ENCODE results near the gene C16orf87. TPM values are rescaled to one million over a fixed set of nuclear protein-coding genes. Genes with fewer than 3 reads are reported as not detected.

C16orf87 gene
- total and polyA plus RNA-seq, 9 of the 15 experiments (the other 6 are each of a cell fraction or from before 2014, with no cell fraction given), result 7.8 to 16.7 (median 10.5) TPM

GRCh38 chr16:46793841-46794240 lies 37.1 kb downstream of the C16orf87 start:
- POLR2A ChIA-PET, result no interaction called here

More at GRCh38 chr16:46793841-46794240, 37.1 kb downstream of the C16orf87 start:
- no peak for ATAC-seq
- in situ Hi-C loops (cut with MboI) (no loop called here), intact Hi-C loops (cut with micrococcal nuclease) (no loop called here)
- Histone ChIP-seq H3K4me1 (replicated peaks in 1 of 2; ENCODE audit: control insufficient read depth in 2 of 2, insufficient read depth in 2 of 2, low read length in 2 of 2) (peaks cover 5 to 6% of the 10 kb centered on the region in 2 experiments; a peak in 4 of 5 replicates), H3K9me3 (replicated peaks; ENCODE audit: control insufficient read depth, insufficient read depth, low read depth, low read length) (no peaks in the 10 kb centered on the region), H2AFZ (ENCODE audit: low read depth, low read length) (no peak overlapping the region), H3K79me2 (ENCODE audit: control insufficient read depth, insufficient read depth, low read length) (no peaks in the 10 kb centered on the region), H3K4me3 (no peak overlapping the region), H4K20me1 (replicated peaks; ENCODE audit: control insufficient read depth, insufficient read depth, low read length) (no peaks in the 10 kb centered on the region), H3K9ac (ENCODE audit: insufficient read depth in 1 of 2, low read depth in 2 of 2, low read length in 2 of 2) (no peak overlapping the region), H3K27ac (ENCODE audit: extremely low read depth, low read depth, low read length) (no peak overlapping the region), H3K9me1 (ENCODE audit: control insufficient read depth, insufficient read depth, low read length) (no peaks in the 10 kb centered on the region), H3K36me3 (ENCODE audit: control insufficient read depth, insufficient read depth, low read length) (no peaks in the 10 kb centered on the region), H3K27me3 (ENCODE audit: control insufficient read depth in 2 of 2, insufficient read depth in 2 of 2, low read length in 2 of 2) (no peaks in the 10 kb centered on the region), H3K4me2 (ENCODE audit: insufficient read depth, low read length) (no peak overlapping the region)
- WGBS (ENCODE audit: insufficient coverage, low coverage, missing lambda C conversion rate), result 100% methylated on average over 1 of the region's 1 CpG
- DNase-seq (ENCODE audit: extremely low read depth in 1 of 4, low spot score in 3 of 4), result no peak
- FAIRE-seq, result no peak
- BruUV-seq (replicated peaks), result no TSS peak
- TF ChIP-seq ESRRA (IDR thresholded peaks at IDR 0.05; ENCODE audit: borderline replicate concordance, low read depth) (no peak), KLF1 (tag; IDR thresholded peaks at IDR 0.05) (no peak), ELK1 (CRISPR knock-in tag; IDR thresholded peaks at IDR 0.05) (no peak), ZBTB1 (CRISPR knock-in tag; IDR thresholded peaks at IDR 0.05; ENCODE audit: borderline replicate concordance, low read depth) (no peak), ZNF347 (CRISPR knock-in tag; IDR thresholded peaks at IDR 0.05; ENCODE audit: low read depth) (no peak), BMI1 (IDR thresholded peaks at IDR 0.05; ENCODE audit: low read length) (no peak), ZNF57 (CRISPR knock-in tag; IDR thresholded peaks at IDR 0.05) (no peak), CHAMP1 (IDR thresholded peaks at IDR 0.05) (no peak), E2F3 (CRISPR knock-in tag; IDR thresholded peaks at IDR 0.05) (no peak), BRCA1 (IDR thresholded peaks at IDR 0.05) (no peak), BRCA1 (CRISPR knock-in tag; IDR thresholded peaks at IDR 0.05) (no peak), ZNF589 (CRISPR knock-in tag; IDR thresholded peaks at IDR 0.05; ENCODE audit: low read depth) (no peak), ZNF780A (CRISPR knock-in tag; IDR thresholded peaks at IDR 0.05) (no peak), SMARCC2 (IDR thresholded peaks at IDR 0.05; ENCODE audit: low read depth) (no peak), YY1 (IDR thresholded peaks at IDR 0.05; ENCODE audit: borderline replicate concordance in 1 of 3, control insufficient read depth in 1 of 3, extremely low read depth in 1 of 3, insufficient read depth in 3 of 3, insufficient read length in 1 of 3, insufficient replicate concordance in 2 of 3, low read depth in 1 of 3, low read length in 2 of 3) (no peak), SPI1 (IDR thresholded peaks at IDR 0.05; ENCODE audit: borderline replicate concordance, low read depth, low read length) (no peak), TCF15 (CRISPR knock-in tag; IDR thresholded peaks at IDR 0.05) (no peak), MBD1 (CRISPR knock-in tag; IDR thresholded peaks at IDR 0.05) (no peak), RAD51 (IDR thresholded peaks at IDR 0.05; ENCODE audit: borderline replicate concordance, low read depth) (no peak)
- CTCF ChIA-PET (ENCODE audit: low intra/inter-chr PET ratio), result no interaction called here
